IMR-90 (cell line): ENCODE measurements around the gene MYT1. TPM values are rescaled to one million over a fixed set of nuclear protein-coding genes. Genes with fewer than 3 reads are reported as not detected.

ENCODE experiments used
- ATAC-seq: fragments of 200-7000 bp; cut with Tn5 transposase; 2 replicates; pipeline ENCODE4 v1.9.1; 2020; ENCODE audit warnings: low read depth, mild to moderate bottlenecking, moderate library complexity
- BruUV-seq: library from RNA; stranded (reverse); fragments of 400-500 nt; replicated peaks from 2 replicates; lab custom pipeline; 2021; lab: Mats Ljungman, UMichigan
- CTCF ChIA-PET: fragments of 300-600 bp; formaldehyde crosslinking; extraction: SDS; loops from one replicate; lab custom pipeline; 2021; ENCODE audit warnings: antibody characterized with exemption; lab: Yijun Ruan, JAX
- POLR2A ChIA-PET: fragments of 300-600 bp; sonication (Branson Sonifier 250); formaldehyde crosslinking; loops from one replicate; lab custom pipeline; 2022; ENCODE audit warnings: antibody characterized with exemption; ENCODE audit not compliant: unreplicated experiment; lab: Charles Lee
- DNase-seq: peaks from one replicate; pipeline ENCODE4 v3.0.0; 2013
- H2AFZ ChIP-seq: replicated peaks from 2 replicates; pipeline ENCODE3; 2013; ENCODE audit warnings: low read length, mild to moderate bottlenecking; ENCODE audit not compliant: poor library complexity
- H2AK5ac ChIP-seq: 2 replicates; pipeline ENCODE4 v1.6.1; 2013; ENCODE audit warnings: low read depth, low read length, inconsistent platforms
- H2AK9ac ChIP-seq: replicated peaks from 2 replicates; pipeline ENCODE3; 2013; ENCODE audit warnings: mild to moderate bottlenecking, low read depth, low read length, moderate library complexity; ENCODE audit not compliant: poor library complexity
- H2BK120ac ChIP-seq: 2 replicates; pipeline ENCODE4 v1.6.1; 2013; ENCODE audit warnings: low read depth, low read length, inconsistent platforms
- H2BK15ac ChIP-seq: 3 replicates; pipeline ENCODE4 v1.6.1; 2013; ENCODE audit warnings: low read depth, low read length, inconsistent platforms
- H2BK20ac ChIP-seq: 2 replicates; pipeline ENCODE4 v1.6.1; 2013; ENCODE audit warnings: low read depth, mild to moderate bottlenecking, inconsistent platforms, low read length, moderate library complexity
- H2BK5ac ChIP-seq: 2 replicates; pipeline ENCODE4 v1.6.1; 2013; ENCODE audit warnings: mild to moderate bottlenecking, low read depth, low read length, inconsistent platforms; ENCODE audit not compliant: poor library complexity, severe bottlenecking
- H3K14ac ChIP-seq: replicated peaks from 2 replicates; pipeline ENCODE4 v1.6.1; 2013; ENCODE audit warnings: low read depth, low read length, inconsistent platforms
- H3K18ac ChIP-seq: 2 replicates; pipeline ENCODE4 v1.6.1; 2013; ENCODE audit warnings: low read depth, low read length, control low read depth
- H3K23ac ChIP-seq: 2 replicates; pipeline ENCODE4 v1.6.1; 2013; ENCODE audit warnings: low read depth, low read length, inconsistent platforms
- H3K27ac ChIP-seq: 2 replicates; pipeline ENCODE4 v1.5.1; 2013; ENCODE audit warnings: mild to moderate bottlenecking, control low read depth, low read length; ENCODE audit not compliant: insufficient read depth
- H3K27me3 ChIP-seq: 2 replicates; pipeline ENCODE4 v1.6.1; 2013; ENCODE audit warnings: low read length; ENCODE audit not compliant: control insufficient read depth, insufficient read depth
- H3K36me3 ChIP-seq: 2 replicates; pipeline ENCODE4 v1.6.1; 2013; ENCODE audit warnings: low read length, mixed read lengths; ENCODE audit not compliant: control insufficient read depth, insufficient read depth
- H3K4ac ChIP-seq: 2 replicates; pipeline ENCODE4 v1.6.1; 2013; ENCODE audit warnings: low read depth, low read length, inconsistent platforms
- H3K4me1 ChIP-seq: 2 replicates; pipeline ENCODE4 v1.6.1; 2013; ENCODE audit warnings: low read length, mixed read lengths; ENCODE audit not compliant: control insufficient read depth, insufficient read depth
- H3K4me2 ChIP-seq: 2 replicates; pipeline ENCODE4 v1.6.1; 2013; ENCODE audit warnings: low read depth, mild to moderate bottlenecking, control low read depth, low read length, moderate library complexity
- H3K4me3 ChIP-seq: 2 replicates; pipeline ENCODE4 v1.5.1; 2013; ENCODE audit warnings: low read depth, mild to moderate bottlenecking, control low read depth, low read length, moderate library complexity; ENCODE audit not compliant: insufficient read depth
- H3K56ac ChIP-seq: 2 replicates; pipeline ENCODE4 v1.6.1; 2013; ENCODE audit warnings: low read length, inconsistent platforms; ENCODE audit not compliant: insufficient read depth; ENCODE audit errors: extremely low read depth
- H3K79me1 ChIP-seq, 2 experiments: 2 replicates each; pipeline ENCODE4 v1.6.1; 2013; ENCODE audit warnings: low read length in 2 of 2, inconsistent platforms in 1 of 2, low read depth in 1 of 2
- H3K9ac ChIP-seq: 2 replicates; pipeline ENCODE4 v1.6.1; 2013; ENCODE audit warnings: low read depth, low read length, control low read depth
- H3K9me1 ChIP-seq: 2 replicates; pipeline ENCODE4 v1.6.1; 2013; ENCODE audit warnings: low read length, inconsistent platforms; ENCODE audit not compliant: insufficient read depth
- H3K9me3 ChIP-seq: 2 replicates; pipeline ENCODE4 v1.6.1; 2013; ENCODE audit warnings: low read length; ENCODE audit not compliant: control insufficient read depth, insufficient read depth
- H4K20me1 ChIP-seq: 2 replicates; pipeline ENCODE4 v1.6.1; 2013; ENCODE audit warnings: low read length, inconsistent platforms; ENCODE audit not compliant: insufficient read depth
- H4K5ac ChIP-seq: 2 replicates; pipeline ENCODE4 v1.6.1; 2013; ENCODE audit warnings: mild to moderate bottlenecking, low read depth, low read length, control low read depth
- H4K8ac ChIP-seq, 2 experiments: 2 replicates each; pipeline ENCODE4 v1.6.1; 2013; ENCODE audit warnings: low read depth in 2 of 2, low read length in 2 of 2, control low read depth in 1 of 2, inconsistent platforms in 1 of 2
- H4K91ac ChIP-seq: 2 replicates; pipeline ENCODE4 v1.6.1; 2013; ENCODE audit warnings: low read depth, low read length, inconsistent platforms; ENCODE audit not compliant: insufficient read depth
- FOS ChIP-seq: fragments of 150-350 bp; IDR thresholded peaks from 2 replicates; pipeline ENCODE4 v1.6.1; 2016; ENCODE audit warnings: low read depth, low read length
- MAZ ChIP-seq: IDR thresholded peaks from 2 replicates; pipeline ENCODE4 v1.6.1; 2012; ENCODE audit warnings: low read depth, mild to moderate bottlenecking, low read length, improper control_type of control experiment, moderate library complexity, borderline replicate concordance
- NFE2L2 ChIP-seq: fragments of 150-350 bp; IDR thresholded peaks from 2 replicates; pipeline ENCODE4 v1.6.1; 2016; ENCODE audit warnings: low read depth, mild to moderate bottlenecking, low read length
- RAD21 ChIP-seq: IDR thresholded peaks from 2 replicates; pipeline ENCODE4 v1.6.1; 2012; ENCODE audit warnings: low read length, improper control_type of control experiment
- RCOR1 ChIP-seq: IDR thresholded peaks from 2 replicates; pipeline ENCODE4 v1.6.1; 2012; ENCODE audit warnings: mild to moderate bottlenecking, low read length, improper control_type of control experiment; ENCODE audit not compliant: insufficient replicate concordance
- RFX5 ChIP-seq: IDR thresholded peaks from 2 replicates; pipeline ENCODE4 v1.8.0; 2012; ENCODE audit warnings: low read depth, mild to moderate bottlenecking, low read length, moderate library complexity
- WGBS, 2 experiments: methylation state at CpG; one replicate each; pipeline versions ENCODE4 v1.1.5 to v1.1.7; 2013; ENCODE audit warnings: missing lambda C conversion rate in 2 of 2; ENCODE audit not compliant: insufficient read length in 1 of 2; ENCODE audit errors: extremely low coverage in 2 of 2; 5-methylcytosine and 5-hydroxymethylcytosine counted together
- dilution Hi-C: fragments of 300-500 bp; cut with HindIII; formaldehyde crosslinking; loops from one replicate; pipeline ENCODE4 v1.14.3; 2018; ENCODE audit warnings: low sequenced_read_pairs; ENCODE audit not compliant: unreplicated experiment
- in situ Hi-C: fragments of 300-500 bp; cut with MboI; formaldehyde crosslinking; loops from 3 replicates; pipeline ENCODE4 v1.14.3; 2019; ENCODE audit warnings: low sequenced_read_pairs, inconsistent platforms, mixed read lengths
- intact Hi-C: fragments of 100-400 bp; cut with micrococcal nuclease; formaldehyde crosslinking; loops from 2 replicates; pipeline ENCODE4 v1.10.0; 2022
- polyA plus RNA-seq, 3 experiments: library from polyadenylated mRNA; depleted of rRNA; stranded (reverse); fragments of >200 nt; gene quantifications; 2 replicates each; pipeline ENCODE4 v1.2.3, GENCODE V29; 2012; ENCODE audit warnings: low replicate concordance in 1 of 3
- total RNA-seq: library from RNA; depleted of rRNA; stranded (reverse); fragments of >200 nt; gene quantifications from 2 replicates; pipeline ENCODE4 v1.2.3, GENCODE V29; 2012
- TF ChIP-seq, protein P1 (sequence below): fragments of 150-350 bp; IDR thresholded peaks from 2 replicates; pipeline ENCODE4 v1.6.1; 2016; ENCODE audit warnings: low read depth, mild to moderate bottlenecking, low read length, moderate library complexity, borderline replicate concordance
- TF ChIP-seq, protein P2 (sequence below): conservative IDR thresholded peaks from 2 replicates; pipeline ENCODE4 v1.5.1; 2012; ENCODE audit warnings: mild to moderate bottlenecking, low read depth, low read length, improper control_type of control experiment
- TF ChIP-seq, protein P3 (sequence below): fragments of 150-350 bp; IDR thresholded peaks from 2 replicates; pipeline ENCODE4 v1.6.1; 2017; ENCODE audit warnings: mild to moderate bottlenecking, antibody characterized with exemption, low read length, low read depth

Gene MYT1
- total and polyA plus RNA-seq, 2 of the 4 experiments (the other 2 are of a cell fraction), result not detected

DNA sequence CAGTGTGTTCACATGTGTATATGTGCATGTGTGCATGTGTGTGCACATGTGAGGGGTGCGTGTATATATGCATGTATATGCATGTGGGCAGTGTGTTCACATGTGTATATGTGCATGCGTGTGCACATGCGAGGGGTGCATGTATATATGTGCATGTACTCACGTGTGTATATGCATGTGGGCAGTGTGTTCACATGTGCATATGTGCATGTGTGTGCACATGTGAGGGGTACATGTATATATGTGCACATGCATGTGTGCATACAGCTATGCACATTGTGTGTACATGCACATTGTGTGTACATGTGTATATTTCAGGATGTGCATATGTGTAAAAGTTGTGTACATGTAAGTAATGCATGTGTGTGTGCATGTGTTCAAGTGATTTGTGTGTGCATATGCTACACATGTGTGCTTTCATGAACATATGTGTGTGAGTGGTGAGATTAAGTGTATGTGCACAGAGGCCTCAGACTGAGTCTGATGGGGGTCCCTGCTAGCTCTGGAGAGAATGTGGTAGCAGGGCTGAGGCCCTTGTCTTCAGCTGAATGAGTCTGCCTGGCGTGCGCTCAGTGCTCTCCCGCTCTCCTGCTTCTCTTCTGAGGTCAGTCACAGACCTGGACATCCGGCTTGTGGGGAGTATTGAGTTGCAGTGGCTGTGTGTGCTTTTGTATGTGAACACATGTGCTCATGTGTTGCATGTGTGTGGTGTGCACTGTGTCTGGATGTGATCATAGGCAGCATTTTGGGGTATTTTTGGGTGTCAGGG, 19.9 kb upstream of the MYT1 start:
- Histone ChIP-seq H3K23ac (no peak overlapping the region), H3K9me3 (peaks cover 11% of the 10 kb centered on the region), H3K79me1 (no peaks in the 10 kb centered on the region), H4K8ac (no peak overlapping the region), H4K20me1 (no peaks in the 10 kb centered on the region), H4K5ac (no peak overlapping the region), H3K9ac (no peak overlapping the region), H3K4me3 (no peak overlapping the region), H3K27ac (no peak overlapping the region), H3K9me1 (no peaks in the 10 kb centered on the region), H3K4me2 (no peak overlapping the region), H4K91ac (no peak overlapping the region), H2AFZ (no peak overlapping the region), H3K27me3 (peaks cover 22% of the 10 kb centered on the region), H3K14ac (no peak overlapping the region), H2BK120ac (no peak overlapping the region), H2BK15ac (no peak overlapping the region), H3K4me1 (no peaks in the 10 kb centered on the region), H3K4ac (no peak overlapping the region), H3K18ac (no peak overlapping the region), H3K56ac (no peak overlapping the region), H2BK5ac (no peak overlapping the region), H3K36me3 (no peaks in the 10 kb centered on the region), H2AK9ac (no peak overlapping the region), H2BK20ac (no peak overlapping the region), H2AK5ac (no peak overlapping the region)
- no TSS peak for BruUV-seq
- intact Hi-C loops, result no loop called here
- TF ChIP-seq, protein P1, sequence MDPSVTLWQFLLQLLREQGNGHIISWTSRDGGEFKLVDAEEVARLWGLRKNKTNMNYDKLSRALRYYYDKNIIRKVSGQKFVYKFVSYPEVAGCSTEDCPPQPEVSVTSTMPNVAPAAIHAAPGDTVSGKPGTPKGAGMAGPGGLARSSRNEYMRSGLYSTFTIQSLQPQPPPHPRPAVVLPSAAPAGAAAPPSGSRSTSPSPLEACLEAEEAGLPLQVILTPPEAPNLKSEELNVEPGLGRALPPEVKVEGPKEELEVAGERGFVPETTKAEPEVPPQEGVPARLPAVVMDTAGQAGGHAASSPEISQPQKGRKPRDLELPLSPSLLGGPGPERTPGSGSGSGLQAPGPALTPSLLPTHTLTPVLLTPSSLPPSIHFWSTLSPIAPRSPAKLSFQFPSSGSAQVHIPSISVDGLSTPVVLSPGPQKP, result no peak
- TF ChIP-seq RAD21 (no peak), MAZ (no peak), RFX5 (no peak), RCOR1 (no peak), NFE2L2 (no peak), FOS (no peak)
- TF ChIP-seq, protein P2, sequence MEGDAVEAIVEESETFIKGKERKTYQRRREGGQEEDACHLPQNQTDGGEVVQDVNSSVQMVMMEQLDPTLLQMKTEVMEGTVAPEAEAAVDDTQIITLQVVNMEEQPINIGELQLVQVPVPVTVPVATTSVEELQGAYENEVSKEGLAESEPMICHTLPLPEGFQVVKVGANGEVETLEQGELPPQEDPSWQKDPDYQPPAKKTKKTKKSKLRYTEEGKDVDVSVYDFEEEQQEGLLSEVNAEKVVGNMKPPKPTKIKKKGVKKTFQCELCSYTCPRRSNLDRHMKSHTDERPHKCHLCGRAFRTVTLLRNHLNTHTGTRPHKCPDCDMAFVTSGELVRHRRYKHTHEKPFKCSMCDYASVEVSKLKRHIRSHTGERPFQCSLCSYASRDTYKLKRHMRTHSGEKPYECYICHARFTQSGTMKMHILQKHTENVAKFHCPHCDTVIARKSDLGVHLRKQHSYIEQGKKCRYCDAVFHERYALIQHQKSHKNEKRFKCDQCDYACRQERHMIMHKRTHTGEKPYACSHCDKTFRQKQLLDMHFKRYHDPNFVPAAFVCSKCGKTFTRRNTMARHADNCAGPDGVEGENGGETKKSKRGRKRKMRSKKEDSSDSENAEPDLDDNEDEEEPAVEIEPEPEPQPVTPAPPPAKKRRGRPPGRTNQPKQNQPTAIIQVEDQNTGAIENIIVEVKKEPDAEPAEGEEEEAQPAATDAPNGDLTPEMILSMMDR, result no peak
- TF ChIP-seq, protein P3, sequence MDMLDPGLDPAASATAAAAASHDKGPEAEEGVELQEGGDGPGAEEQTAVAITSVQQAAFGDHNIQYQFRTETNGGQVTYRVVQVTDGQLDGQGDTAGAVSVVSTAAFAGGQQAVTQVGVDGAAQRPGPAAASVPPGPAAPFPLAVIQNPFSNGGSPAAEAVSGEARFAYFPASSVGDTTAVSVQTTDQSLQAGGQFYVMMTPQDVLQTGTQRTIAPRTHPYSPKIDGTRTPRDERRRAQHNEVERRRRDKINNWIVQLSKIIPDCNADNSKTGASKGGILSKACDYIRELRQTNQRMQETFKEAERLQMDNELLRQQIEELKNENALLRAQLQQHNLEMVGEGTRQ, result no peak
- WGBS, 2 experiments, result 63% methylated on average over 2 of the region's 8 CpGs; no CpG with 5 or more reads in 1 of the 2 experiments
- no peak for ATAC-seq
- dilution Hi-C loops, result no loop called here
- in situ Hi-C loops, result no loop called here
- ChIA-PET CTCF (no interaction called here), POLR2A (no interaction called here)
- no peak for DNase-seq
